K562 (cell line): ENCODE measurements around the gene AMIGO1. TPM values are rescaled to one million over a fixed set of nuclear protein-coding genes. Genes with fewer than 3 reads are reported as not detected.

Source experiments
- E2F6 ChIP-seq, 2 experiments: IDR thresholded peaks; 2 replicates each; pipeline ENCODE4 v1.6.1; 2011; ENCODE audit warnings: borderline replicate concordance in 1 of 2, control low read depth in 1 of 2, low read depth in 1 of 2, low read length in 1 of 2, mild to moderate bottlenecking in 1 of 2, mixed read lengths in 1 of 2, moderate library complexity in 1 of 2; ENCODE audit not compliant: insufficient read depth in 1 of 2, insufficient read length in 1 of 2, poor library complexity in 1 of 2, severe bottlenecking in 1 of 2; ENCODE audit errors: extremely low read depth in 1 of 2
- RERE ChIP-seq: sonication (generic); formaldehyde crosslinking; IDR thresholded peaks from 2 replicates; pipeline ENCODE4 v1.8.0; 2023; ENCODE audit warnings: missing genetic modification reagents, mild to moderate bottlenecking, borderline replicate concordance
- ZNF766 ChIP-seq: fragments of 200-800 bp; sonication (Bioruptor generic); conservative IDR thresholded peaks from 2 replicates; pipeline ENCODE4 v1.6.1; 2016; ENCODE audit warnings: missing genetic modification characterization, missing compliant biosample characterization
- ZSCAN29 ChIP-seq: fragments of 450-650 bp; IDR thresholded peaks from 2 replicates; pipeline ENCODE4 v1.6.1; 2017
- polyA plus RNA-seq, 8 experiments: library from polyadenylated mRNA; depleted of rRNA in 4 of 8; stranded (reverse) in 5 of 8; unstranded in 3 of 8; fragments of >200 nt; fragmentation: Nextera tagmentation in 2 of 8; fragmentation: Illumina TruSeq in 1 of 8; extraction: Ambion mirVana in 2 of 8; extraction: Trizol in 1 of 8; gene quantifications; 2 replicates each; pipeline versions ENCODE4 v1.2.1 to v1.2.3, GENCODE V29; 2011 to 2014; ENCODE audit warnings: inconsistent platforms in 1 of 8, missing spikeins in 1 of 8
- total RNA-seq, 7 experiments: library from RNA; depleted of rRNA in 6 of 7; stranded (reverse); fragments of >200 nt in 6 of 7; fragmentation: Illumina TruSeq in 2 of 7; extraction: Trizol in 2 of 7; gene quantifications; 2 replicates each; pipeline versions ENCODE4 v1.2.1 to v1.2.3, GENCODE V29; 2011 to 2021; ENCODE audit warnings: low replicate concordance in 1 of 7

AMIGO1 gene
- total and polyA plus RNA-seq, 9 of the 15 experiments (the other 6 are each of a cell fraction or from before 2014, with no cell fraction given) = 0.24 to 1.0 (median 0.54) TPM

GRCh38 chr1:109482242-109482641 lies 27.3 kb downstream of the AMIGO1 start (continued):
- TF ChIP-seq RERE (CRISPR knock-in tag) (no peak), ZNF766 (no peak), ZSCAN29 (no peak), E2F6 (IDR thresholded peaks at IDR 0.05; ENCODE audit: borderline replicate concordance in 1 of 2, extremely low read depth in 1 of 2, insufficient read depth in 1 of 2, insufficient read length in 1 of 2, low read depth in 1 of 2, low read length in 1 of 2, poor library complexity in 1 of 2, severe bottlenecking in 1 of 2) (no peak)
